ENCODE results near the gene NCK1.
"Not testable (repeated sequence)": the region's sequence is repeated elsewhere in the genome, so short reads cannot be mapped to it uniquely, and the experiment has no call there.

NCK1 gene

GRCh38 chr3:136949146-136949545 lies 87.1 kb downstream of the NCK1 start:
- DNase-seq (ENCODE audit: low read depth): no peak

- no peak for DNase-seq (ENCODE audit: low read depth)
Observed at GRCh38 chr3:136949708-136950107, 87.7 kb downstream of the NCK1 start.

GRCh38 chr3:136950623-136951022 lies 88.6 kb downstream of the NCK1 start:
- no peak for DNase-seq (ENCODE audit: low read depth)

- no peak for DNase-seq (ENCODE audit: low read depth)
Observed at GRCh38 chr3:136952292-136952691, 90.3 kb downstream of the NCK1 start.

GRCh38 chr3:136954251-136954650 lies 92.2 kb downstream of the NCK1 start:
- DNase-seq (ENCODE audit: low read depth): no peak

GRCh38 chr3:136954980-136955780 lies 93.2 kb downstream of the NCK1 start:
- DNase-seq (ENCODE audit: low read depth): no peak

GRCh38 chr3:136955813-136956212 lies 93.8 kb downstream of the NCK1 start:
- no peak for DNase-seq (ENCODE audit: low read depth)

GRCh38 chr3:136956971-136957370 lies 95.0 kb downstream of the NCK1 start:
- DNase-seq (ENCODE audit: low read depth): no peak

- DNase-seq (ENCODE audit: low read depth): no peak
Observed at GRCh38 chr3:136957751-136958288, 95.8 kb downstream of the NCK1 start, which contains the start of gene IL20RB. Gene IL20RB, plus strand, starts transcription at chr3:136957983. Its CDS starts 131 bp downstream, at chr3:136958114.

- DNase-seq (ENCODE audit: low read depth): no peak
Observed at GRCh38 chr3:136958939-136959338, 96.9 kb downstream of the NCK1 start.

- DNase-seq (ENCODE audit: low read depth): no peak
Observed at GRCh38 chr3:136959599-136959998, 97.6 kb downstream of the NCK1 start.

GRCh38 chr3:136960838-136961836 lies 99.1 kb downstream of the NCK1 start:
- no peak for DNase-seq (ENCODE audit: low read depth)

GRCh38 chr3:136962927-136963326 lies 100.9 kb downstream of the NCK1 start:
- no peak for DNase-seq (ENCODE audit: low read depth)

- DNase-seq (ENCODE audit: low read depth): not testable (repeated sequence)
Observed at GRCh38 chr3:136969539-136969938, 107.5 kb downstream of the NCK1 start.

- no peak for DNase-seq (ENCODE audit: low read depth)
Observed at GRCh38 chr3:136973352-136973751, 111.3 kb downstream of the NCK1 start.

GRCh38 chr3:136974670-136975069 lies 112.7 kb downstream of the NCK1 start:
- no peak for DNase-seq (ENCODE audit: low read depth)

GRCh38 chr3:136979204-136979603 lies 117.2 kb downstream of the NCK1 start:
- no peak for DNase-seq (ENCODE audit: low read depth)

GRCh38 chr3:136979684-136980083 lies 117.7 kb downstream of the NCK1 start:
- no peak for DNase-seq (ENCODE audit: low read depth)

- no peak for DNase-seq (ENCODE audit: low read depth)
Observed at GRCh38 chr3:136982033-136982432, 120.0 kb downstream of the NCK1 start.

GRCh38 chr3:136982520-136983138 lies 120.6 kb downstream of the NCK1 start:
- no peak for DNase-seq (ENCODE audit: low read depth)

GRCh38 chr3:136984837-136985236 lies 122.8 kb downstream of the NCK1 start:
- no peak for DNase-seq (ENCODE audit: low read depth)

GRCh38 chr3:136987398-136987980 lies 125.5 kb downstream of the NCK1 start:
- not testable (repeated sequence) for DNase-seq (ENCODE audit: low read depth)
